Measurements from ENCODE around the gene INPP1.
A peak's percentile ranks its signal among the peaks of the same experiment; 100 is the strongest.

The INPP1 gene

GRCh38 chr2:190405995-190406394 is 62.6 kb downstream of the INPP1 start:
- H3K9me3 Mint-ChIP-seq = peaks cover 4% of the 10 kb centered on the region
- no peaks in the 10 kb centered on the region for H3K27me3 Mint-ChIP-seq
- peaks cover 17% of the 10 kb centered on the region for H3K4me1 Mint-ChIP-seq (ENCODE audit: low read depth)
- no peak overlapping the region for H3K4me3 Mint-ChIP-seq
- H3K27ac Mint-ChIP-seq = no peak overlapping the region
- H3K36me3 Mint-ChIP-seq (ENCODE audit: low read depth) = no peaks in the 10 kb centered on the region

GRCh38 chr2:190406805-190407204 is 63.4 kb downstream of the INPP1 start:
- no peaks in the 10 kb centered on the region for H3K27me3 Mint-ChIP-seq
- peaks cover 1% of the 10 kb centered on the region for H3K36me3 Mint-ChIP-seq (ENCODE audit: low read depth)
- peaks cover 25% of the 10 kb centered on the region for H3K4me1 Mint-ChIP-seq (ENCODE audit: low read depth)
- peaks cover 4% of the 10 kb centered on the region for H3K9me3 Mint-ChIP-seq
- no peak overlapping the region for H3K4me3 Mint-ChIP-seq
- no peak overlapping the region for H3K27ac Mint-ChIP-seq

- Mint-ChIP-seq H3K36me3 (ENCODE audit: low read depth) (peaks cover 6% of the 10 kb centered on the region), H3K4me3 (no peak overlapping the region), H3K9me3 (peaks cover 4% of the 10 kb centered on the region), H3K27me3 (no peaks in the 10 kb centered on the region), H3K27ac (no peak overlapping the region), H3K4me1 (ENCODE audit: low read depth) (peaks cover 29% of the 10 kb centered on the region)
Measured at GRCh38 chr2:190407246-190407661, 63.9 kb downstream of the INPP1 start.

GRCh38 chr2:190407662-190408537 is 64.5 kb downstream of the INPP1 start, which contains the start of gene MFSD6:
TSS of gene MFSD6 (plus strand) at chr2:190408355. CDS start at chr2:190436030, 27,675 bp downstream.
- peaks cover 10% of the 10 kb centered on the region for H3K36me3 Mint-ChIP-seq (ENCODE audit: low read depth)
- peak within 1 kb of the TSS; percentile 92 for H3K4me3 Mint-ChIP-seq
- no peaks in the 10 kb centered on the region for H3K27me3 Mint-ChIP-seq
- H3K4me1 Mint-ChIP-seq (ENCODE audit: low read depth) = peaks cover 36% of the 10 kb centered on the region
- peaks cover 3% of the 10 kb centered on the region for H3K9me3 Mint-ChIP-seq
- H3K27ac Mint-ChIP-seq = peak within 1 kb of the TSS; percentile 88

GRCh38 chr2:190408538-190409271 is 65.3 kb downstream of the INPP1 start:
- H3K4me3 Mint-ChIP-seq = peak overlapping the region; percentile 92
- peaks cover 10% of the 10 kb centered on the region for H3K36me3 Mint-ChIP-seq (ENCODE audit: low read depth)
- no peaks in the 10 kb centered on the region for H3K9me3 Mint-ChIP-seq
- no peaks in the 10 kb centered on the region for H3K27me3 Mint-ChIP-seq
- peaks cover 44% of the 10 kb centered on the region for H3K4me1 Mint-ChIP-seq (ENCODE audit: low read depth)
- H3K27ac Mint-ChIP-seq = peak overlapping the region; percentile 88

GRCh38 chr2:190409616-190410015 is 66.2 kb downstream of the INPP1 start:
- H3K27ac Mint-ChIP-seq = peak overlapping the region; percentile 88
- H3K27me3 Mint-ChIP-seq = no peaks in the 10 kb centered on the region
- no peaks in the 10 kb centered on the region for H3K9me3 Mint-ChIP-seq
- H3K4me1 Mint-ChIP-seq (ENCODE audit: low read depth) = peaks cover 51% of the 10 kb centered on the region
- H3K4me3 Mint-ChIP-seq = peak overlapping the region; percentile 92
- peaks cover 10% of the 10 kb centered on the region for H3K36me3 Mint-ChIP-seq (ENCODE audit: low read depth)

GRCh38 chr2:190410166-190410565 is 66.8 kb downstream of the INPP1 start:
- Mint-ChIP-seq H3K9me3 (no peaks in the 10 kb centered on the region), H3K27ac (peak overlapping the region; percentile 88), H3K36me3 (ENCODE audit: low read depth) (peaks cover 10% of the 10 kb centered on the region), H3K4me3 (peak overlapping the region; percentile 92), H3K27me3 (no peaks in the 10 kb centered on the region), H3K4me1 (ENCODE audit: low read depth) (peaks cover 55% of the 10 kb centered on the region)

GRCh38 chr2:190412966-190413365 is 69.6 kb downstream of the INPP1 start:
- Mint-ChIP-seq H3K4me1 (ENCODE audit: low read depth) (peaks cover 82% of the 10 kb centered on the region), H3K27ac (peak overlapping the region; percentile 66), H3K36me3 (ENCODE audit: low read depth) (peaks cover 14% of the 10 kb centered on the region), H3K27me3 (no peaks in the 10 kb centered on the region), H3K9me3 (no peaks in the 10 kb centered on the region), H3K4me3 (no peak overlapping the region)

- Mint-ChIP-seq H3K4me3 (peak overlapping the region; percentile 6), H3K36me3 (ENCODE audit: low read depth) (peaks cover 14% of the 10 kb centered on the region), H3K4me1 (ENCODE audit: low read depth) (peaks cover 85% of the 10 kb centered on the region), H3K27me3 (no peaks in the 10 kb centered on the region), H3K27ac (peak overlapping the region; percentile 66), H3K9me3 (no peaks in the 10 kb centered on the region)
Measured at GRCh38 chr2:190413421-190413820, 70.0 kb downstream of the INPP1 start.

GRCh38 chr2:190415251-190415650 is 71.9 kb downstream of the INPP1 start:
- no peaks in the 10 kb centered on the region for H3K27me3 Mint-ChIP-seq

GRCh38 chr2:190415794-190416775 is 72.7 kb downstream of the INPP1 start:
- Mint-ChIP-seq H3K36me3 (ENCODE audit: low read depth) (peaks cover 32% of the 10 kb centered on the region), H3K4me1 (ENCODE audit: low read depth) (peaks cover 91% of the 10 kb centered on the region), H3K4me3 (peak overlapping the region; percentile 64), H3K27ac (peak overlapping the region; percentile 85), H3K9me3 (no peaks in the 10 kb centered on the region), H3K27me3 (no peaks in the 10 kb centered on the region)

More at GRCh38 chr2:190415251-190415650, 71.9 kb downstream of the INPP1 start:
- Mint-ChIP-seq H3K36me3 (ENCODE audit: low read depth) (peaks cover 24% of the 10 kb centered on the region), H3K27ac (peak overlapping the region; percentile 85), H3K4me1 (ENCODE audit: low read depth) (peaks cover 88% of the 10 kb centered on the region), H3K9me3 (no peaks in the 10 kb centered on the region), H3K4me3 (peak overlapping the region; percentile 64)

- Mint-ChIP-seq H3K9me3 (no peaks in the 10 kb centered on the region), H3K4me1 (ENCODE audit: low read depth) (peaks cover 88% of the 10 kb centered on the region), H3K4me3 (no peak overlapping the region), H3K36me3 (ENCODE audit: low read depth) (peaks cover 26% of the 10 kb centered on the region), H3K27me3 (no peaks in the 10 kb centered on the region), H3K27ac (peak overlapping the region; percentile 8)
Measured at GRCh38 chr2:190417045-190417842, 73.9 kb downstream of the INPP1 start.

- Mint-ChIP-seq H3K36me3 (ENCODE audit: low read depth) (peaks cover 24% of the 10 kb centered on the region), H3K4me3 (no peak overlapping the region), H3K4me1 (ENCODE audit: low read depth) (peaks cover 85% of the 10 kb centered on the region), H3K27me3 (no peaks in the 10 kb centered on the region), H3K27ac (no peak overlapping the region), H3K9me3 (no peaks in the 10 kb centered on the region)
Measured at GRCh38 chr2:190418727-190419126, 75.3 kb downstream of the INPP1 start.
